ENCODE data around the gene NOVA2. TPM values are rescaled to one million over a fixed set of nuclear protein-coding genes. Genes with fewer than 3 reads are reported as not detected.

NOVA2 gene
- polyA plus RNA-seq, 6 donors from 2014 or later, result not detected

- peak overlapping the region in 1 of 6 donors; percentile 16 for H3K27ac Mint-ChIP-seq
- H3K27me3 Mint-ChIP-seq, result peaks cover 52 to 83% (median 82%) of the 10 kb centered on the region in 3 donors
Observed at GRCh38 chr19:45969676-45970075, 4.0 kb downstream of the NOVA2 start.

GRCh38 chr19:45968626-45969025 is 5.0 kb downstream of the NOVA2 start:
- Mint-ChIP-seq H3K4me3 (no peak overlapping the region), H3K27me3 (peaks cover 51 to 84% (median 76%) of the 10 kb centered on the region in 3 donors), H3K27ac (peak overlapping the region in 1 of 6 donors; percentile 26), H3K9me3 (peaks cover 0 to 14% (median 8%) of the 10 kb centered on the region in 7 donors), H3K4me1 (peaks cover 16 to 20% (median 19%) of the 10 kb centered on the region in 3 donors), H3K36me3 (peaks cover 0 to 14% of the 10 kb centered on the region in 2 donors)
- DNase-seq (no peak), ATAC-seq (ENCODE audit: low read depth in 2 of 2) (no peak)

More at GRCh38 chr19:45969676-45970075, 4.0 kb downstream of the NOVA2 start:
- H3K9me3 Mint-ChIP-seq, result peaks cover 0 to 16% (median 9%) of the 10 kb centered on the region in 7 donors
- H3K36me3 Mint-ChIP-seq, result peaks cover 0 to 14% of the 10 kb centered on the region in 2 donors
- DNase-seq, result no peak
- ATAC-seq (ENCODE audit: low read depth in 2 of 2), result no peak
- H3K4me3 Mint-ChIP-seq, result no peak overlapping the region
- peaks cover 16 to 20% (median 19%) of the 10 kb centered on the region in 3 donors for H3K4me1 Mint-ChIP-seq

- peaks cover 46 to 82% (median 77%) of the 10 kb centered on the region in 3 donors for H3K27me3 Mint-ChIP-seq
- no peak overlapping the region for H3K27ac Mint-ChIP-seq
- DNase-seq (no peak), ATAC-seq (ENCODE audit: low read depth in 2 of 2) (no peak)
- peaks cover 10 to 14% (median 13%) of the 10 kb centered on the region in 3 donors for H3K4me1 Mint-ChIP-seq
- H3K9me3 Mint-ChIP-seq, result peaks cover 0 to 9% (median 6%) of the 10 kb centered on the region in 7 donors
- H3K36me3 Mint-ChIP-seq, result peaks cover 0 to 8% of the 10 kb centered on the region in 2 donors
- H3K4me3 Mint-ChIP-seq, result peak overlapping the region in 1 of 8 donors; percentile 15
Observed at GRCh38 chr19:45967246-45967645, 6.4 kb downstream of the NOVA2 start.

GRCh38 chr19:45962021-45962420 is 11.6 kb downstream of the NOVA2 start:
- DNase-seq (no peak), ATAC-seq (ENCODE audit: low read depth in 2 of 2) (no peak)
- Mint-ChIP-seq H3K9me3 (peaks cover 0 to 5% (median 2%) of the 10 kb centered on the region in 7 donors), H3K27me3 (peaks cover 41 to 75% (median 64%) of the 10 kb centered on the region in 3 donors), H3K36me3 (peaks cover 0 to 29% of the 10 kb centered on the region in 2 donors), H3K4me1 (peaks cover 3 to 6% (median 6%) of the 10 kb centered on the region in 3 donors), H3K4me3 (no peak overlapping the region), H3K27ac (no peak overlapping the region)

- no peak for DNase-seq
- Mint-ChIP-seq H3K4me1 (peaks cover 3 to 6% (median 6%) of the 10 kb centered on the region in 3 donors), H3K36me3 (peaks cover 0 to 29% of the 10 kb centered on the region in 2 donors), H3K9me3 (peaks cover 0 to 5% (median 2%) of the 10 kb centered on the region in 7 donors), H3K27ac (no peak overlapping the region), H3K27me3 (peaks cover 46 to 67% (median 58%) of the 10 kb centered on the region in 3 donors), H3K4me3 (peak overlapping the region in 1 of 8 donors; percentile 38)
- peak in 1 of 2 donors; percentile 34 for ATAC-seq (ENCODE audit: low read depth in 2 of 2)
Observed at GRCh38 chr19:45960595-45961235, 12.9 kb downstream of the NOVA2 start.

- ATAC-seq (ENCODE audit: low read depth in 2 of 2) (no peak), DNase-seq (no peak)
- Mint-ChIP-seq H3K27me3 (peaks cover 49 to 66% (median 63%) of the 10 kb centered on the region in 3 donors), H3K9me3 (peaks cover 0 to 13% (median 10%) of the 10 kb centered on the region in 7 donors), H3K36me3 (peaks cover 9 to 39% of the 10 kb centered on the region in 2 donors), H3K27ac (no peak overlapping the region), H3K4me3 (no peak overlapping the region), H3K4me1 (peaks cover 3 to 6% (median 6%) of the 10 kb centered on the region in 3 donors)
Observed at GRCh38 chr19:45959517-45960025, 14.1 kb downstream of the NOVA2 start.

GRCh38 chr19:45958769-45959516 is 14.7 kb downstream of the NOVA2 start:
- Mint-ChIP-seq H3K4me3 (no peak overlapping the region), H3K27ac (peak overlapping the region in 1 of 6 donors; percentile 62), H3K36me3 (peaks cover 9 to 40% of the 10 kb centered on the region in 2 donors), H3K27me3 (peaks cover 46 to 69% (median 67%) of the 10 kb centered on the region in 3 donors), H3K9me3 (peaks cover under 1 to 15% (median 10%) of the 10 kb centered on the region in 7 donors), H3K4me1 (peaks cover 3 to 6% (median 6%) of the 10 kb centered on the region in 3 donors)
- DNase-seq (no peak), ATAC-seq (ENCODE audit: low read depth in 2 of 2) (no peak)

- Mint-ChIP-seq H3K36me3 (peaks cover 9 to 47% of the 10 kb centered on the region in 2 donors), H3K27ac (peak overlapping the region in 1 of 6 donors; percentile 54), H3K9me3 (peaks cover 5 to 16% (median 12%) of the 10 kb centered on the region in 7 donors), H3K4me1 (peaks cover 4 to 7% (median 7%) of the 10 kb centered on the region in 3 donors), H3K4me3 (no peak overlapping the region), H3K27me3 (peaks cover 50 to 69% (median 68%) of the 10 kb centered on the region in 3 donors)
- ATAC-seq (ENCODE audit: low read depth in 2 of 2), result no peak
- no peak for DNase-seq
Observed at GRCh38 chr19:45958320-45958719, 15.3 kb downstream of the NOVA2 start.

GRCh38 chr19:45955905-45956608 is 17.6 kb downstream of the NOVA2 start:
- Mint-ChIP-seq H3K36me3 (peaks cover 9 to 42% of the 10 kb centered on the region in 2 donors), H3K4me1 (peaks cover 11 to 15% (median 11%) of the 10 kb centered on the region in 3 donors), H3K4me3 (no peak overlapping the region), H3K27ac (no peak overlapping the region), H3K27me3 (peaks cover 52 to 59% (median 56%) of the 10 kb centered on the region in 3 donors), H3K9me3 (peaks cover 7 to 25% (median 12%) of the 10 kb centered on the region in 7 donors)
- DNase-seq (no peak), ATAC-seq (ENCODE audit: low read depth in 2 of 2) (no peak)

GRCh38 chr19:45954156-45954555 is 19.5 kb downstream of the NOVA2 start:
- peak overlapping the region in 1 of 8 donors; percentile 53 for H3K4me3 Mint-ChIP-seq
- peak overlapping the region in 1 of 6 donors; percentile 77 for H3K27ac Mint-ChIP-seq
- H3K4me1 Mint-ChIP-seq, result peaks cover 5 to 12% (median 5%) of the 10 kb centered on the region in 3 donors
- DNase-seq (no peak), ATAC-seq (ENCODE audit: low read depth in 2 of 2) (no peak)
- H3K36me3 Mint-ChIP-seq, result peaks cover 9 to 32% of the 10 kb centered on the region in 2 donors
- H3K9me3 Mint-ChIP-seq, result peaks cover 7 to 25% (median 12%) of the 10 kb centered on the region in 7 donors
- peaks cover 44 to 51% (median 47%) of the 10 kb centered on the region in 3 donors for H3K27me3 Mint-ChIP-seq

- Mint-ChIP-seq H3K9me3 (peaks cover 7 to 21% (median 12%) of the 10 kb centered on the region in 7 donors), H3K36me3 (peaks cover 9 to 27% of the 10 kb centered on the region in 2 donors), H3K27me3 (peaks cover 44 to 51% (median 47%) of the 10 kb centered on the region in 3 donors), H3K4me1 (peaks cover 5 to 12% (median 5%) of the 10 kb centered on the region in 3 donors), H3K27ac (peak overlapping the region in 1 of 6 donors; percentile 77), H3K4me3 (peak overlapping the region in 4 of 8 donors; percentile 32 to 72 (median 61))
- no peak for ATAC-seq (ENCODE audit: low read depth in 2 of 2)
- DNase-seq, result no peak
Observed at GRCh38 chr19:45953676-45954075, 20.0 kb downstream of the NOVA2 start.

- Mint-ChIP-seq H3K9me3 (peaks cover 7 to 21% (median 12%) of the 10 kb centered on the region in 7 donors), H3K4me3 (peak overlapping the region; percentile 49 to 79 (median 70)), H3K27me3 (peaks cover 42 to 46% (median 44%) of the 10 kb centered on the region in 3 donors), H3K36me3 (peaks cover 9 to 20% of the 10 kb centered on the region in 2 donors), H3K27ac (no peak overlapping the region), H3K4me1 (peaks cover 5 to 12% (median 5%) of the 10 kb centered on the region in 3 donors)
- DNase-seq (no peak), ATAC-seq (ENCODE audit: low read depth in 2 of 2) (peak; percentile 55 to 61)
Observed at GRCh38 chr19:45952686-45953505, 20.8 kb downstream of the NOVA2 start.
